Cardiac muscle cell (in vitro differentiated cells and primary cell): ENCODE results near the gene NRIP3. TPM values are rescaled to one million over a fixed set of nuclear protein-coding genes. Genes with fewer than 3 reads are reported as not detected.

Experiments used
- DNase-seq, 2 donors: peaks; one replicate each; pipeline versions ENCODE4 v3.0.0 to v3.0.0-alpha.2; 2010 to 2017; ENCODE audit warnings: low read depth in 1 of 2, low spot score in 1 of 2
- H3K27ac ChIP-seq: fragments of 200-600 bp; sonication (generic); 2 replicates; pipeline ENCODE4 v1.5.1; 2016
- H3K27me3 ChIP-seq: fragments of 200-600 bp; sonication (generic); 2 replicates; pipeline ENCODE4 v1.6.0; 2016; ENCODE audit warnings: control low read depth
- H3K36me3 ChIP-seq: fragments of 200-600 bp; sonication (generic); 2 replicates; pipeline ENCODE4 v1.5.1; 2016; ENCODE audit warnings: control low read depth
- H3K4me1 ChIP-seq: fragments of 200-600 bp; sonication (generic); 2 replicates; pipeline ENCODE4 v1.8.1; 2017; ENCODE audit warnings: low read depth, mild to moderate bottlenecking, mixed run types
- H3K4me3 ChIP-seq: fragments of 200-600 bp; sonication (generic); 2 replicates; pipeline ENCODE4 v1.5.1; 2016; ENCODE audit warnings: mild to moderate bottlenecking
- H3K9me3 ChIP-seq: fragments of 200-600 bp; sonication (generic); 2 replicates; pipeline ENCODE4 v1.5.1; 2017; ENCODE audit warnings: low read depth, mild to moderate bottlenecking, control low read depth
- polyA plus RNA-seq: library from polyadenylated mRNA; unstranded; fragments of >200 nt; fragmentation: Nextera tagmentation; extraction: Ambion mirVana; gene quantifications from 2 replicates; pipeline ENCODE4 v1.2.1, GENCODE V29; 2016
- total RNA-seq: library from RNA; depleted of rRNA; stranded (reverse); fragments of >200 nt; gene quantifications from 2 replicates; pipeline ENCODE4 v1.2.3, GENCODE V29; 2016
- TF ChIP-seq, protein P1 (sequence below): IDR thresholded peaks from 2 replicates; pipeline ENCODE4 v1.5.1; 2012; ENCODE audit warnings: low read depth, mild to moderate bottlenecking, low read length

NRIP3 gene
- total and polyA plus RNA-seq, 2 experiments from 2014 or later: 0.04 to 2.5 TPM

DNA sequence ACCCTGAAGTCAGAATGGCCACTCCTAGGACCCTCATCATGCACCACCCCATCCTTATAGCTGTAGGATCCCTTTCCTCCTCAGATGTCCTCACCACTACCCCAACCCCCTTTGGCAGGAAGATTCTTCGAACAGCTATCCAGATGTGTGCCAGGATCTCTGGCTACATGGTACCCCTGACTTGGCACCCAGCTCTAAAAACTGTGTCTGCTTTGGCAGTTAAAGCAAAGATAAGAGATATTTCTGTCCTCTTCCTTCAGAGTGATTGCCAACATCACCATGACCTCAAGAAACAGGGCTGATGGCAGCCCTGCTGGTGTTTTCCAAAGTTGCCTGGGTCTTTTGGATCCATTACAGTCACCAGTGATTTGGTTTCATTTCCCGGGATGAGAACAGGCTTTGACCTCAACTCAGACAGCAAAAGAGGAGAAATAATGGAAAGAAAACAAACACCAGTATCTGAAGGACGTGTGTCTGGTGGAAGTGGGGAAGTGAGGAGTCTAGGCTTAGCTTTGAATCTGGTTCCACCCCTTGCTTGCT is 4.3 kb upstream of the NRIP3 start:
- H3K27me3 ChIP-seq: peaks cover 61% of the 10 kb centered on the region
- no peaks in the 10 kb centered on the region for H3K9me3 ChIP-seq
- H3K27ac ChIP-seq: no peak overlapping the region
- H3K4me1 ChIP-seq: no peaks in the 10 kb centered on the region
- TF ChIP-seq, protein P1, sequence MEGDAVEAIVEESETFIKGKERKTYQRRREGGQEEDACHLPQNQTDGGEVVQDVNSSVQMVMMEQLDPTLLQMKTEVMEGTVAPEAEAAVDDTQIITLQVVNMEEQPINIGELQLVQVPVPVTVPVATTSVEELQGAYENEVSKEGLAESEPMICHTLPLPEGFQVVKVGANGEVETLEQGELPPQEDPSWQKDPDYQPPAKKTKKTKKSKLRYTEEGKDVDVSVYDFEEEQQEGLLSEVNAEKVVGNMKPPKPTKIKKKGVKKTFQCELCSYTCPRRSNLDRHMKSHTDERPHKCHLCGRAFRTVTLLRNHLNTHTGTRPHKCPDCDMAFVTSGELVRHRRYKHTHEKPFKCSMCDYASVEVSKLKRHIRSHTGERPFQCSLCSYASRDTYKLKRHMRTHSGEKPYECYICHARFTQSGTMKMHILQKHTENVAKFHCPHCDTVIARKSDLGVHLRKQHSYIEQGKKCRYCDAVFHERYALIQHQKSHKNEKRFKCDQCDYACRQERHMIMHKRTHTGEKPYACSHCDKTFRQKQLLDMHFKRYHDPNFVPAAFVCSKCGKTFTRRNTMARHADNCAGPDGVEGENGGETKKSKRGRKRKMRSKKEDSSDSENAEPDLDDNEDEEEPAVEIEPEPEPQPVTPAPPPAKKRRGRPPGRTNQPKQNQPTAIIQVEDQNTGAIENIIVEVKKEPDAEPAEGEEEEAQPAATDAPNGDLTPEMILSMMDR: no peak
- no peak for DNase-seq
- H3K4me3 ChIP-seq: no peak overlapping the region
- H3K36me3 ChIP-seq: no peaks in the 10 kb centered on the region

- Histone ChIP-seq H3K27me3 (peaks cover 91% of the 10 kb centered on the region), H3K4me1 (no peaks in the 10 kb centered on the region), H3K4me3 (no peak overlapping the region), H3K36me3 (no peaks in the 10 kb centered on the region), H3K9me3 (no peaks in the 10 kb centered on the region), H3K27ac (no peak overlapping the region)
- no peak for DNase-seq
- TF ChIP-seq, protein P1: no peak
Observed at GRCh38 chr11:9005087-9005486, 1.3 kb upstream of the NRIP3 start.

- DNase-seq: peak in 1 of 2 donors; percentile 54
- no peak overlapping the region for H3K27ac ChIP-seq
- peaks cover 97% of the 10 kb centered on the region for H3K27me3 ChIP-seq
- peak overlapping the region; percentile 25 for H3K4me3 ChIP-seq
- H3K4me1 ChIP-seq: no peaks in the 10 kb centered on the region
- H3K9me3 ChIP-seq: no peaks in the 10 kb centered on the region
- H3K36me3 ChIP-seq: no peaks in the 10 kb centered on the region
- TF ChIP-seq, protein P1: no peak
Observed at GRCh38 chr11:9004183-9004926, 554 bp upstream of the NRIP3 start.

DNA sequence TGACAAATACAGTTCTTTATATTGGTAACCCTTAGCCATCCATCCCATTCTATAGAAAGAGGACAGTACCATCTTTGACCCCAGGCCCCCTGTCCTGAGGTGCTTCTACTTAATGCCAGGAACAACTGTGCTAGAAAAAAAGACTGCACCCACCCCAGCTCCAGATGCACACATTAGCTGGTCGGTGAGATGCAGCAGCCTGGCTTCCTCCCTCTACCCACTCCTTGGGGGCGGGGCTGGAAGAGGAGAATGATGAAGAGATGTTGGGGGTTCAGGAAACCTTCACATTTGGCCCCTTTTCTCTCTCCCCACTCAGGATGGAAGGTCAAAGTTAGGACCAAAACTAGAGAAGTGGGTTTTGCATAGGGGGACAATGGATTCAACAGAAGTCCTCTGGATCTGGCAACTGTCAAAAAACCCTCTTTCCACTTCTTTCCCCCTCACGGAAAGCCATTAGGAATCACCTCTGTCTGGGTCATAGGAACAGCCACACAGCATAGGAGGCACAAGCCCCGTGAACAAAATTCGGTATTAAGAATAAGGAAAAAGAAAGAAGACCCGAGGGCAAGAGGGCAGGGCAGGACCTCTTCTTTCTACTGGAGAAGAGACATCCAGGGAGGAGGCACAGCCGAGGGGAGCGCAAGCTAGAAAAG is 755 bp downstream of the NRIP3 start:
- H3K27ac ChIP-seq: no peak overlapping the region

GRCh38 chr11:9001736-9002135 is 2.1 kb downstream of the NRIP3 start:
- Histone ChIP-seq H3K27ac (no peak overlapping the region), H3K36me3 (no peaks in the 10 kb centered on the region), H3K9me3 (no peaks in the 10 kb centered on the region), H3K27me3 (peaks cover 78% of the 10 kb centered on the region), H3K4me1 (no peaks in the 10 kb centered on the region), H3K4me3 (no peak overlapping the region)
- peak in 1 of 2 donors; percentile 65 for DNase-seq
- TF ChIP-seq, protein P1: no peak

More for the DNA sequence above, 755 bp downstream of the NRIP3 start:
- no peaks in the 10 kb centered on the region for H3K9me3 ChIP-seq
- no peaks in the 10 kb centered on the region for H3K4me1 ChIP-seq
- TF ChIP-seq, protein P1: no peak
- H3K36me3 ChIP-seq: no peaks in the 10 kb centered on the region
- H3K4me3 ChIP-seq: peak overlapping the region; percentile 25
- peaks cover 91% of the 10 kb centered on the region for H3K27me3 ChIP-seq
- DNase-seq: no peak
